HG03175 (cell line): ENCODE data around the gene CECR2.
"Not testable (repeated sequence)": the region's sequence is repeated elsewhere in the genome, so short reads cannot be mapped to it uniquely, and the experiment has no call there.

Experiments used
- ATAC-seq: cut with Tn5 transposase; IDR thresholded peaks from one replicate; pipeline ENCODE4 v1.9.1; 2021; ENCODE audit warnings: mild to moderate bottlenecking, moderate library complexity; ENCODE audit not compliant: unreplicated experiment

Gene CECR2

GRCh38 chr22:17501679-17502285, 132.5 kb downstream of the CECR2 start:
- ATAC-seq, result no peak

- no peak for ATAC-seq
These were observed 138.8 kb downstream of the CECR2 start for GRCh38 chr22:17508110-17508509.

DNA sequence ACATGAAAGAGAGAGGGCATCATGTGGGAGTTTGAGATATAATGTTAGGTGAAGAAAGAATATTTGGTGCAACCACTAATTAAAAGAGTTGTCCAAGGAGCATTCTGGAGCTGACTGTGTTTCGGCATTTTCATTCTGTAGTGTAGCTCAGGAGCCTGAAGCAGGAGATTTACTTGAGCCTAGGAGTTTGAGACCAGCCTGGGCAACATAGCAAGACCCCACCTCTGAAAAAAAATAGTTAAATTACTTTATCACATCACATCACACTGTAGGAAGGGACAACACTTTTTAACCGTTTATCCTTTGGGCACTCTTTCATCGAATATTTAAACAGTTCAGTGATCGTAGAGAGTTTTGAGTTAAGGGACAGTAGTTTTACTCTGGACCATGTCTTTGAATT, 143.7 kb downstream of the CECR2 start:
- no peak for ATAC-seq

- ATAC-seq, result no peak
These were observed 144.4 kb downstream of the CECR2 start for GRCh38 chr22:17513612-17514011.

DNA sequence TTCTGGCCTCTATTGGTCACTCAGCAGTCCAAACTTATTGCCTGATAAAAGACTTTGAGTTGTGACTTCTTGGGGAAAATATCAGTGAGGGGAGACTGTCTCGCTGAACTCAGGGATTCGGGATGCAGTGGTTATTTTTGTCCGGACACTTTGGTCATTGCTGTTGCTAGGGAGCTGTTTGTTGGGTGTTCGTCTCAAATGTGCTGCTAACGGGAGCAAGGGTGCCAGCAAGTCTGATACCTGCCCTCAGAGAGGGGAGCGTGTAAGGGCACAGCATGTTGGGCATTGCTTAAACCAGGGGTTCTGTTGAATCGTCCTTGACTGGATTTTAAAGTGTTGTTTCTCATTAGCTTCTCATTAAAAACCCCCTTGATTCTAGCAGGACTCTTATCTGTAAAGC, 144.8 kb downstream of the CECR2 start:
- no peak for ATAC-seq

- no peak for ATAC-seq
These were observed 149.1 kb downstream of the CECR2 start for GRCh38 chr22:17518406-17518805.

- ATAC-seq, result not testable (repeated sequence)
These were observed 152.7 kb downstream of the CECR2 start for GRCh38 chr22:17521971-17522370.

GRCh38 chr22:17523925-17524324, 154.7 kb downstream of the CECR2 start:
- ATAC-seq, result no peak

GRCh38 chr22:17536269-17536668, 167.0 kb downstream of the CECR2 start:
- ATAC-seq, result no peak

DNA sequence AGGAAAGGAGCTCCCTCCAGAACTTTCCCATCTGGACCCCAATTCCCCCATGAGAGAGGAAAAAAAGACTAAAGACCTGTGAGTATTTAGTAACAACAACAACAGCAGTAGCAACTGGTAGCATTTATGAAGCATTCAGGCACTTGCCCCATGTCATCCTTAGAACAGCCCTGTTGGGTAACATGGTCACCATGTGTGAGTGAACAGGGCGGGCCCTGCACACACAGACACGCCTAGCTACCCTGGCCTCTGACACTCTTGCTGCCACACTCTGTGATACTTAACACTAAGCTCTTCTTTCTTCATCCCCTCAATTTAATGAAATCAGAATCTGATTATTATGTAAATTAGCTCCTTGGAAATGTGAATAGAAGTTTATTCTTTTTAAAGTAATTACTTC, 167.9 kb downstream of the CECR2 start:
- no peak for ATAC-seq

- no peak for ATAC-seq
These were observed 171.2 kb downstream of the CECR2 start for GRCh38 chr22:17540481-17540880.

DNA sequence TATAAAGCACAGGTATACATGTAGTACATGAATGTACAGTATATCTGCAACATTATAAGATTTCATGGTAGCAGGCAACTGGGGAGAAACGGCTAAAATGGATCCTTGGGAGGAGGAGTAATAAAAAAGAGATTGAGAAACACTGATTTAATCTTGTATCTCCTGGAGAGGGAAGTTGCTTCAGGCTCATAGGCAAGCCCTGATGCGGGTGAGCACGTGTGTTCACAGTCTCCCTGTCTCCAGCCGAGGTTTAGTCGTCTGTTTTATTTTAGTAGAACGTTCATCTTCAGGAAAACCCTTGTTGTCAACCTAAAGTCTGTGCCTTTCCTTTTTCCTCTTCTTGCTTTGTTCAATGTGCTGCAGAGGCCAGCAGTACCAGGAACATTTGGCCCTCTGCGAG, 172.2 kb downstream of the CECR2 start:
- no peak for ATAC-seq

- ATAC-seq, result no peak
These were observed 173.2 kb downstream of the CECR2 start for GRCh38 chr22:17542452-17542851.

GRCh38 chr22:17548010-17548755, 178.9 kb downstream of the CECR2 start:
- ATAC-seq, result no peak

- no peak for ATAC-seq
These were observed 179.4 kb downstream of the CECR2 start for GRCh38 chr22:17548756-17549035.

DNA sequence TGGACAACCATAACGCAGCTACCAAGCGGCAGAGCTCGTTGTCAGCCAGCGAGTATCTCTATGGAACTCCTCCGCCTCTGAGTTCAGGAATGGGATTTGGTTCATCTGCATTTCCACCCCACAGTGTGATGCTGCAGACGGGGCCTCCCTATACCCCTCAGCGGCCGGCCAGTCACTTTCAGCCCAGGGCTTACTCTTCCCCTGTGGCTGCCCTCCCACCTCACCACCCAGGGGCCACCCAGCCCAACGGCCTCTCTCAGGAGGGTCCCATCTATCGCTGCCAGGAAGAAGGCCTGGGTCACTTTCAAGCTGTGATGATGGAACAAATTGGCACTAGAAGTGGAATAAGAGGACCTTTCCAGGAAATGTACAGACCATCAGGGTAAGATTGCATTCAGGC, 179.9 kb downstream of the CECR2 start:
- no peak for ATAC-seq

GRCh38 chr22:17549655-17550054, 180.4 kb downstream of the CECR2 start:
- ATAC-seq, result no peak

DNA sequence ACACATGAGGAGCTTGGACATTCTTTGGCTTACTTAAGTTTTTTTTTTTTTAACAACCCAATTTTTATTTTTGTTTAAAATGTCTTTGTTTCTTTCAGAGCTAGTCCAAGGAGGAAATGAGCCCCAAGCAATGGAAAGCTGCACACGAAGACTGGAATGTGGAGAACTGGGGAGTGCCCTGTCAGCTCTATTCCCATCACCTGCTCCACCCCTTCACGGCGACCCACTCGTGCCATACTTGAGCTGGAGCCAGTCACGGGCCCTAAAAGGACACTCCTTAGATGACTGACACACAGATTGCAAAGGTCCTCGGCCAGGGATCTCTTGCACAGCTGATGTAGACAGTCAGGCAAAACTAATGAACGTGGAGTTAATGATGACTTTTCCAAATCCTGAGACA, 183.5 kb downstream of the CECR2 start:
- no peak for ATAC-seq

- ATAC-seq, result no peak
These were observed 185.6 kb downstream of the CECR2 start for GRCh38 chr22:17554814-17555213.

GRCh38 chr22:17559188-17559587, 189.9 kb downstream of the CECR2 start:
- ATAC-seq, result no peak

- no peak for ATAC-seq
These were observed 193.9 kb downstream of the CECR2 start, which contains the start of gene SLC25A18 for GRCh38 chr22:17562906-17563870. Gene SLC25A18 (plus strand): TSS chr22:17563498. CDS start chr22:17579945, 16,447 bp downstream.

DNA sequence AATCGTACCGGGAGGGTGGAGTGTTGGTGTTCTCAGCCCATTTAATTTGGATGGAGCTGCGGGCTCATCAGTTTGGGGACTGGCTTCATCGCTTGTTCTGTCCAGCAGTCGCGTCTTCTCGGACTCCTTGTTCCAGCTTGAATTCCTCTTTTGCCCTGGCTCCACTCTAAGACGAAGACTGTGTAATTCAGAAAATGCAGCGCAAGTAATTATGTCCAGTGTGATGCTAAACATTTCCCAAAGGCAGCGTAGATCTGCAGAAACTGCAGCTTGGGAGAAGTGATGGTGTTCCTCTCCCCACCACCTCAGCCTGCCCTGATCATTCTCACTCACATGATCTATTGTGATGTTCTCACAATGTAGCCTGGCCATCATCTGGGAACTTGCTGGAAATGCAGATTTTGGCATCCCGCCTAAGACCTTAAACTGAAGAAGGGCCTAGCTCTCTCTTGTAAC, 194.7 kb downstream of the CECR2 start:
- no peak for ATAC-seq
